Measurements from ENCODE around the gene NUCB1. TPM values are rescaled to one million over a fixed set of nuclear protein-coding genes. Genes with fewer than 3 reads are reported as not detected.

The NUCB1 gene
- total and polyA plus RNA-seq, 3 experiments from 2014 or later = 86.8 to 147 (median 93.3) TPM

Other genes with a start within 250 kb of the NUCB1 start
- gene NTN5, start 227.3 kb upstream of the NUCB1 start, total RNA-seq = under 1 TPM; 0.11 to 0.33 TPM
- not detected for gene NTN5, start 227.3 kb upstream of the NUCB1 start, polyA plus RNA-seq
- not detected for gene FUT2, start 204.3 kb upstream of the NUCB1 start, total RNA-seq
- 0.33 TPM for gene FUT2, start 204.3 kb upstream of the NUCB1 start, polyA plus RNA-seq
- under 1 TPM; 0.68 to 0.69 TPM for gene MAMSTR, start 180.6 kb upstream of the NUCB1 start, total RNA-seq
- 0.40 TPM for gene MAMSTR, start 180.6 kb upstream of the NUCB1 start, polyA plus RNA-seq
- gene RASIP1, start 159.7 kb upstream of the NUCB1 start, total RNA-seq = under 1 TPM; 0.20 to 0.22 TPM
- gene RASIP1, start 159.7 kb upstream of the NUCB1 start, polyA plus RNA-seq = 0.09 TPM
- not detected for gene IZUMO1, start 153.4 kb upstream of the NUCB1 start, total RNA-seq
- gene IZUMO1, start 153.4 kb upstream of the NUCB1 start, polyA plus RNA-seq = not detected
- under 1 TPM; 0.09 TPM for gene FUT1, start 147.7 kb upstream of the NUCB1 start, total RNA-seq
- not detected for gene FUT1, start 147.7 kb upstream of the NUCB1 start, polyA plus RNA-seq
- not detected for gene FGF21, start 144.8 kb upstream of the NUCB1 start, total RNA-seq
- not detected for gene FGF21, start 144.8 kb upstream of the NUCB1 start, polyA plus RNA-seq
- gene BCAT2, start 89.3 kb upstream of the NUCB1 start, total RNA-seq = 10 to 100 TPM; 61.9 to 62.6 TPM
- gene BCAT2, start 89.3 kb upstream of the NUCB1 start, polyA plus RNA-seq = 31.8 TPM
- under 1 TPM; 0.18 to 0.37 TPM for gene HSD17B14, start 63.8 kb upstream of the NUCB1 start, total RNA-seq
- gene HSD17B14, start 63.8 kb upstream of the NUCB1 start, polyA plus RNA-seq = 1.1 TPM
- gene PLEKHA4, start 31.7 kb upstream of the NUCB1 start, total RNA-seq = 1 to 10 TPM; 2.5 to 4.1 TPM
- gene PLEKHA4, start 31.7 kb upstream of the NUCB1 start, polyA plus RNA-seq = 2.7 TPM
- 10 to 100 TPM; 67.1 to 69.3 TPM for gene PPP1R15A, start 27.9 kb upstream of the NUCB1 start, total RNA-seq
- gene PPP1R15A, start 27.9 kb upstream of the NUCB1 start, polyA plus RNA-seq = 159 TPM
- not detected for gene TULP2, start 1.6 kb upstream of the NUCB1 start, total RNA-seq
- gene TULP2, start 1.6 kb upstream of the NUCB1 start, polyA plus RNA-seq = not detected
- gene DHDH, start 33.4 kb downstream of the NUCB1 start, total RNA-seq = under 1 TPM; 0.42 to 0.53 TPM
- 0.31 TPM for gene DHDH, start 33.4 kb downstream of the NUCB1 start, polyA plus RNA-seq
- gene BAX, start 54.6 kb downstream of the NUCB1 start, total RNA-seq = 100 to 1,000 TPM; 315 to 331 TPM
- 79.5 TPM for gene BAX, start 54.6 kb downstream of the NUCB1 start, polyA plus RNA-seq
- gene FTL, start 65.0 kb downstream of the NUCB1 start, total RNA-seq = 1,000 to 10,000 TPM; 1,478 to 1,489 TPM
- 4,521 TPM for gene FTL, start 65.0 kb downstream of the NUCB1 start, polyA plus RNA-seq
- 10 to 100 TPM; 38.2 to 38.9 TPM for gene GYS1, start 93.0 kb downstream of the NUCB1 start, total RNA-seq
- 31.5 TPM for gene GYS1, start 93.0 kb downstream of the NUCB1 start, polyA plus RNA-seq
- 100 to 1,000 TPM; 147 to 159 TPM for gene RUVBL2, start 93.6 kb downstream of the NUCB1 start, total RNA-seq
- gene RUVBL2, start 93.6 kb downstream of the NUCB1 start, polyA plus RNA-seq = 67.9 TPM
- not detected for gene LHB, start 116.8 kb downstream of the NUCB1 start, total RNA-seq
- not detected for gene LHB, start 116.8 kb downstream of the NUCB1 start, polyA plus RNA-seq
- gene CGB3, start 124.0 kb downstream of the NUCB1 start, total RNA-seq = not detected
- gene CGB3, start 124.0 kb downstream of the NUCB1 start, polyA plus RNA-seq = not detected
- gene CGB2, start 131.6 kb downstream of the NUCB1 start, total RNA-seq = not detected
- gene CGB2, start 131.6 kb downstream of the NUCB1 start, polyA plus RNA-seq = not detected
- not detected for gene CGB1, start 136.6 kb downstream of the NUCB1 start, total RNA-seq
- gene CGB1, start 136.6 kb downstream of the NUCB1 start, polyA plus RNA-seq = not detected
- not detected for gene CGB5, start 143.5 kb downstream of the NUCB1 start, total RNA-seq
- gene CGB5, start 143.5 kb downstream of the NUCB1 start, polyA plus RNA-seq = not detected
- gene CGB8, start 148.8 kb downstream of the NUCB1 start, total RNA-seq = not detected
- not detected for gene CGB8, start 148.8 kb downstream of the NUCB1 start, polyA plus RNA-seq
- not detected for gene CGB7, start 157.4 kb downstream of the NUCB1 start, total RNA-seq
- not detected for gene CGB7, start 157.4 kb downstream of the NUCB1 start, polyA plus RNA-seq
- gene NTF4, start 164.5 kb downstream of the NUCB1 start, total RNA-seq = not detected
- gene NTF4, start 164.5 kb downstream of the NUCB1 start, polyA plus RNA-seq = not detected
- not detected for gene KCNA7, start 172.4 kb downstream of the NUCB1 start, total RNA-seq
- gene KCNA7, start 172.4 kb downstream of the NUCB1 start, polyA plus RNA-seq = not detected
- gene SNRNP70, start 185.1 kb downstream of the NUCB1 start, total RNA-seq = 100 to 1,000 TPM; 210 to 221 TPM
- gene SNRNP70, start 185.1 kb downstream of the NUCB1 start, polyA plus RNA-seq = 66.2 TPM
- 1 to 10 TPM; 4.0 to 5.1 TPM for gene LIN7B, start 214.1 kb downstream of the NUCB1 start, total RNA-seq
- 8.1 TPM for gene LIN7B, start 214.1 kb downstream of the NUCB1 start, polyA plus RNA-seq
- 1 to 10 TPM; 1.4 to 2.5 TPM for gene C19orf73, start 218.8 kb downstream of the NUCB1 start, total RNA-seq
- gene C19orf73, start 218.8 kb downstream of the NUCB1 start, polyA plus RNA-seq = 3.1 TPM
- gene PPFIA3, start 219.2 kb downstream of the NUCB1 start, total RNA-seq = 1 to 10 TPM; 3.2 to 3.3 TPM
- gene PPFIA3, start 219.2 kb downstream of the NUCB1 start, polyA plus RNA-seq = 0.56 TPM

Measured in CD8-positive, alpha-beta memory T cell (primary cell).